Measurements from ENCODE around the gene PCDHGA2.

DNA sequence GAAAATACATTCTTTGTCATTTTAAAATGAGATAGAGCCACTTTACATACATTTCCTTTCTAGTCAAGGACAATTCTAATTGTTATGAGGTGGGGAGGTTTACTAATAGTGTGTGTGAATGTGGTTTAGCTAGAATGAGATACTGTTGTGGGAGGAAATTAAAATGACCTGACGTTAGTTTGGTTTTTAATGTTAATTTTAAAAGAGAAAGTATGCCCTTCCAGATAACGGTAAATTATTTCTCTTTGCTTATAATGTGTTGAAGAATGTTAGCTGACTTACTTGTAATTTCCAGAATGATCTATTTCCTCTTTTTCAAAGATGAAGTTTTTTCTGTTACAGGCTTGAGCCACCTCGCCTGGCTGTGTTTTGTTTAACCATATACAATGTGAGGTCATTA, 16.3 kb upstream of the PCDHGA2 start:
- TF ChIP-seq, protein P1, sequence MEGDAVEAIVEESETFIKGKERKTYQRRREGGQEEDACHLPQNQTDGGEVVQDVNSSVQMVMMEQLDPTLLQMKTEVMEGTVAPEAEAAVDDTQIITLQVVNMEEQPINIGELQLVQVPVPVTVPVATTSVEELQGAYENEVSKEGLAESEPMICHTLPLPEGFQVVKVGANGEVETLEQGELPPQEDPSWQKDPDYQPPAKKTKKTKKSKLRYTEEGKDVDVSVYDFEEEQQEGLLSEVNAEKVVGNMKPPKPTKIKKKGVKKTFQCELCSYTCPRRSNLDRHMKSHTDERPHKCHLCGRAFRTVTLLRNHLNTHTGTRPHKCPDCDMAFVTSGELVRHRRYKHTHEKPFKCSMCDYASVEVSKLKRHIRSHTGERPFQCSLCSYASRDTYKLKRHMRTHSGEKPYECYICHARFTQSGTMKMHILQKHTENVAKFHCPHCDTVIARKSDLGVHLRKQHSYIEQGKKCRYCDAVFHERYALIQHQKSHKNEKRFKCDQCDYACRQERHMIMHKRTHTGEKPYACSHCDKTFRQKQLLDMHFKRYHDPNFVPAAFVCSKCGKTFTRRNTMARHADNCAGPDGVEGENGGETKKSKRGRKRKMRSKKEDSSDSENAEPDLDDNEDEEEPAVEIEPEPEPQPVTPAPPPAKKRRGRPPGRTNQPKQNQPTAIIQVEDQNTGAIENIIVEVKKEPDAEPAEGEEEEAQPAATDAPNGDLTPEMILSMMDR (IDR thresholded peaks at IDR 0.05; ENCODE audit: low read depth, low read length, poor library complexity, severe bottlenecking): no peak
- TF ChIP-seq EZH2phosphoT487 (IDR thresholded peaks at IDR 0.05; ENCODE audit: borderline replicate concordance, low read length): no peak
